Colon (tissue), 2 donors: ENCODE measurements around the gene CNTN4.

Experiments used
- FAIRE-seq: peaks from 2 replicates; lab custom pipeline; 2012; peaks lifted over from hg19 to GRCh38; lab: Jason Lieb, UNC
- donor health status: control.
- donor health status: control.

The CNTN4 gene

DNA sequence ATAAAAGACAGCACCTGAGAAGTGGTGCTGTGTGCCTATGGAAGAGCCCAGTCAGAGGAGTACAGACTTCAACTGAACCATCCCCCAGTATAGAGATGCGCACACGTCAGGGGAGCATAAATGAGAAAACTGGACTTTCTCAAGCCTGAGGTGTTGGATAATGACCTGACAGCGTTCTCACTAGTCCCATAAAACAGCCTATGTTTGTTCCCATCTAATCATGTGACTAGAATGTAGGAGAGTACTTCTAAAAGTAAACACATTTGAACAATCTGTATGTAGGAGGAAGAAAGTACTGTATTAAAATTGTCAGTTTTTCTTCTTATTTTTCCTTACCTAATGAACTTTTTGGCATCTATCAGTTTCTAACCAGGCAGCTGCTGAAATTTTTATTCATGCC lies 498.9 kb downstream of the CNTN4 start:
- no peak for FAIRE-seq

DNA sequence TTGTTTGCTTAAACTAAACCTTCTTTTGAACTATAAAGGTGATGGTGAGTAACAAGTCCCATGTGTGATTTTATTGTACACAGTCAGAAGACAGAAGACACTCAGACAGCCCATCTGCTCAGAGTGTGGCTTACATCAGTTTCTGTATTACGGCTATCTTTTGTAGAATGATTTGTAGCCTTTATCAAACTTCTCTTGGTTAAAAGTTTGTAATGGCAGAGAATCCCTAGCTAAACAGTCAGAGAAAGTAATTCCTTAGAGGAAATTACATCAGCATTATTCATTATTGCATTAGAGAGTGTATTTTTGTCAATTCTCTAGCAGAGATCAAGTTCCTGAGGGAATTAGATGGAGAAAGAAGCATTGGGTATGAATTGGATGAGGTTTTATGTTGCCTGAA lies 500.8 kb downstream of the CNTN4 start:
- FAIRE-seq: no peak

DNA sequence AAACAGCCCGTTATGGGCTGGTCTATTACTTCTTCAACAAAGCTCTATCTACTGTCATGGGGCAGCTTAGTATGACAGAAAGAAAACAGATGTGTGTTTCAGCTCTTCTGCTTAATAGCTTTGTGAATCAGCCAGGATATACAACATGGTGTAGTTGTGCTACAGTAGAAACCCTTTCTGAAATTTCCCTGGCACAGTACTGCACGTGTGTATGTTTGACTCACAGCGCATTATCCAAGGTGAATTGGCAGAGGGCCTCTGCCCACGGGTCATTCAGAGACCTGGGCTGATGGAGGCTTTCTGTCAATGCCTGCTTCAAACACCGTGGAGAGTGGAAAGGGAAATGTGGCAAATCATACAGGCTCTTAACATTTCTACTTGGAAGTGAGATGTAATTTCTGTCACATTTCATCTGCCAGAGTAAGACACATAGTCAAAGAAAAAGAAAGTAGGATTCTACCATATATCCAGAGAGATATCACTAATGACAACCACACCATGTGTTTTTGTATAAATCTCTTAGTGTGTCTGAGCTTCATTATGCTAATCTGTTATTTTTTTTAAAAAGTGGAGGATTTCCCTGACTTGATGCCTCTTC lies 505.1 kb downstream of the CNTN4 start:
- FAIRE-seq: no peak

DNA sequence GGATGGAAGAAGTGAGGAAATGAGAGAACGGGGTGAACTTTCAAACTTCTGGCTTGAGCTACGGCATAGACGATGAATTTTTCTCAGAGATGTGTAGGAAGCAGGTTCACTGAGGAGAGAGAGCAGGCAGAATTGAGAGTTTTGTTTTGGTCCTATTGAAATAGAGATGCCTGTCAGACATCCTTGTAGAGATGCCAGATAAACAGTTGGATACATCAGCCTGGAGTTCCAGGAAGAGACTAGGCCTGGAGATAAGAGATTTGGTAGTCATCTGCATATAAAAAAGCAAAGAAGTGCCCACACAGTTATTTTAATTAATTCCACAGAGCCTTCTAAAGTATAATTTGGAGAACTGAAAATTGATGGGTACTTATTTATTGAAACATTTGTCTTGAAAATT lies 515.9 kb downstream of the CNTN4 start:
- no peak for FAIRE-seq

DNA sequence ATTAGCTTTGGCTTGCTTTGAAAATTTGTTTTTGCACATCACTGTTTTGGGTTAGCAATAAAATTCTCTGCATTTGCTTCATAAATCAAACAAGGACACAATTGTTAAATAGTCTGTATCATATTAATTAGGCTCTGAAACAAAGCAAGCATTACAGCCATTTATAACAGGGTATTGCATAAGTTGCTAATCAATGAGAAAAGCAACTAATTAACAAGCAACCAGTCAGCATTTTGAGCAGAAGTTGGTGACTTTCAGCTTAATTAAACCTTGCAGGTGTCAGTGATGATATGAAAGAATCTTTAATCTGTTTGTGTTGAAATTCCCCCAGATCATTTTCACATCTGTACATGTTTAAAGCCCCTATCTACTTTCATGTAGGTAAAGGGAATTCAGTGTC lies 516.4 kb downstream of the CNTN4 start:
- no peak for FAIRE-seq

DNA sequence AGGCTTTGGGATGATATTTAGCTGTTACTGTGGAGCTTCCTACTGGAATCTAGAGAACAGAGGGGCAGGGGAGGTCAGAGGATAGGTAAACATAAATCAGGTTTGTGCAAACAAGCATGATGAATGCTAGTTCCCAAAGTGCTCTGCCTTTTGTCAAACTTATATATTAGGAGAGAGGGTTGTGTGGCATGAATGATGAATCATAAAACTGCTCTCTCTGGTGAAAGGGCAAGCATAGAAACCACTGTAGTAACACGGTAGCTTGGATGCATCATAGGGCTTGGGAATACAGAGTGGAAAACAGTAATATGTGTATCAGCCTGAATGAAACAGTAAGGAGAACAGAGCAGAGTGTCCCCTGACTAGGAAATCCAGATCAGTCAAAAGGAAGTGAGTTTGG lies 524.8 kb downstream of the CNTN4 start:
- no peak for FAIRE-seq

DNA sequence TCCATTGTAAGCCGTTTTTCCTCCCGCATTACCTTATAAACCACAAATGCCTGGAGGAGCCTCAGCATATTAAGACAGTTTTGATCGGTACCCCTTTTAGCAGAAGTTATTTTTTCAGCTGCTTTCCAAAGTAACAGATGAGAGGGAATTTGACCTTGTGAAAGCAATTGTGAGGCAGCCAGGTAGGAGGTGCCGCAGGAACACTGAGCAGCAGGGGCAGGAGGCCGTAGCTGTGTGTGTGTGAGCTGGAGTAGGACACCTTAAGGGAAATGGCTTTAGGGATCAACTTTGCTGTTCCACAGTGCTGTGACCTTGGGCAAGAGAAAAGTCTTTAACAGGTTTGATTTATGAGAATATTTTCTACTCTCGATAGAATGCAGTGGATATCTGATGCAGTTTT lies 529.5 kb downstream of the CNTN4 start:
- no peak for FAIRE-seq

DNA sequence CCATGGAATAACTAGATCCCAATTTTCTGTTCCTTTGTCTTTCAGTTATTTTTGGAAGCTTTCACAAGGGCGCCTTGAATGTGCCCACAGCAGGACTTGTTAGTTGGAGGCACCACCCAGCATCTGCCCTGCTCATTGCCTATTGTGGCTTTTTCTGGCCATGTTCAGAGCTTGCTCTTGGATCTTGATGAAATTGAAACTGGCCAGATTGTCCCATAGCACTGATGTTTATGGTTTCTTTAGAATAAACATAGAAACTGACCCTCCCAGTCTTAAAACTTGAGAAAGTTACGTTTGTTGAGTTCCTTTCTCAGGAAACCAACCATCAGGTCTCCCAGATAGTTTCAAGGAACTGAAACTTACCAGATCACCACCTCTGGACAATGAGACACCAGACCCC lies 536.8 kb downstream of the CNTN4 start:
- no peak for FAIRE-seq

DNA sequence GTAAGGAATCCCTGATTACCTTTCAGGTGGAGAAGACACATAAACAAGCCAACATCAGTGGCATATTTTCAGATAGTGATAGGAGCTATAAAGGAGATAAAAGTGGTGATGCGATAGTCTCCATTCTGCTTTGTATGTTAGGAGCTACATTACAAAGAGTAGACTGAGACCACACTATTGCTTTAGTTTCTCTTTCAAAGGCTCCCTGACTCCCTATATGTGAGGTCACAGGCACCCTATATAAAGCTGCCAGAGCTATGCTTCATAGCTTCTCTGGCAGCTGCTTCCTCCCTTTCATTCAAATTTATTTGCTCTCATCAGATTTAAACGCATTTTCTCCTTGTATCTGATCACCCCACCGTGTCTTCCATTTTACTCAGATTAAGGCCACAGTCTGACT lies 544.9 kb downstream of the CNTN4 start:
- FAIRE-seq: no peak

DNA sequence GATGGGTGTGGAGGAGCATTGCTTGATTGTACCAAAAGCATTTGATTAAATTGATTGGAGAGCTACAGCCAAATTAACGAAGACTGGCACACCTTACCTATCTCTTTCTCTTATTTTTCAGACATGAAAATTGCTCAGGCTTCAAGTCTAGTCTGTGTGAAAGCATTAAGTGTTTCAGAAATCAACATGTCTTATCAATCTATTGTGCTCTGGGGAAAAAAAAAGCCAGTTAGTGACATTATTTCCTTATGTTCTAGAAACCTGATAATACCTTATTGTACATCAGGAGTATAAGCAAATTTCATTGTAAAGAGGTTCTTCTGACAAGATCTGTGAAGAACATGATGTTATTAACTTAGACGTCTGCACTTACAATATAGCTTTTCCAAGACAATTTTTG lies 546.3 kb downstream of the CNTN4 start:
- FAIRE-seq: no peak

DNA sequence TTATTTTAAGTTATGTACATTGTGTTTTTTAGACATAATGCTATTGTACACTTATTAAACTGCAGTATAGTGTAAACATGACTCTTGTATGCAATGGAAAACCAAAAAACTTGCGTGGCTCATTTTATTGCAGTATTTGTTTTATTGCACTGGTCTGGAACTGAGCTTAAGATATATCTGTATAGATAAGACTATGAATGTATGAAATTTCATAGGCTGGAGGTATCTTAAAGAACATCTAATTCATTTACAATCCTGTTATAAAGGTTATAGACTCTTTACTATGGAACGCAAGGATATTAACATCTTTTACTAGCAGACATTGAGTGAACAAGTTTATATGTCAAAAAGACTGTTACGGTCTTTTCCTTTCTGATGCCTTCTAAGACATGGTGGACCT lies 552.1 kb downstream of the CNTN4 start:
- FAIRE-seq: no peak

DNA sequence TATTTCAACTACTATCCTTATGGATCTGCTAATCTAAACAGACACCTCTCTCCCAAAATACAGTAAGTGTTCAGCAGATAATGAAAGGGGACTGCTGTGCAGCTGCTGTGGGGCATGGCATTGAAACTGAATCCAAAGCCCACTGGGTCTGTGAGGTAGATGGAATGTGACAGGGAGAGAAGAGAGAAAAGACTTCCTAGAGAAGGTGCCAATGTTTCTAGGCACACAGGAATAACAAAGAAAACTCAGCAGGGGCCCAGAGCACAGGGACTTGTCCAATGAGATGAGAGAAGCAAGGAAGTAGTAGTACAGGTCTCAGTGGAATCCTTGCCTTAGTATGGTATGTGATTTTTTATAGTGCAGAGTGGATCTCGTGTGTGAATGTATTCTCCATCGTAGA lies 553.7 kb downstream of the CNTN4 start:
- no peak for FAIRE-seq

DNA sequence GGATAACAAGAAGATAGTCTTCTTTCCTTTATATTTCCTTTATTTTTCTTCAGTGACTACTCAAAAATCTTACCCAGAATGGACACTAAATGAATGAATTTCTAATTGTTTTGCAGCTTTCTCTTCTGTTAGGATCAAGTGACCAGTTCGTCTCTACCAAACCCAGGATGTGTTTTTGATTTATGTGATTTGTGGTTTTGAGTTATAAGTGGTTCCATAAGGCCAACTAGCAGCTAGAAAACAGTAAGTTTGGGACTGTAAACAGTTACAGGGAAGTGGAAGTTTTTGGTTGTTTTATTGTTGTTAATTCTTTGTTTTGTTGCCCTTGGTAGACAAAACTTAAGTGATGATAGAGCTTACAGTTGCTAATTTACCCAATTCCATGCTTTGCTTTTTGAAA lies 555.0 kb downstream of the CNTN4 start:
- no peak for FAIRE-seq

DNA sequence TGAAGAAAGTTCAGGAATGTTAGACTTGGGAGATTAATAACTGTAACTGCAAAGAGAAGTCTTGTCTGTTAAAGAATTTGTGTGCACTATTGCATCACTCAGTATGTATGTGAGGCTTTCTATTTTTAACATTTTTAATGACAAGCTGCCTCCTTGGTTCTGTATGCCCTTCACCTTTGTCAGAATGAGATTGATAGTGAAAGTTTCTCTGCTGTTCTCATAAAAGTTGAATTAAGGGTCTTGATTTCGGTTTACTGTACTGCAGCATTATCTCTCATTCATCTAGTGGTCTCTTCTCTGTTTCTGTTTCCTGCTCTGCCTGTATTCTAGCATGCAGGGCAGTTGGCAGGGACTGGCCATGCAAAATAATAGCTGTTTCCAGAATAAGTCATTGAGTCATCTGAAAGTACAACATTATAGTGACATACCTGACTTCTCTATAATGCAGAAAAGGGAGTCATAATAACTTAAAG lies 556.6 kb downstream of the CNTN4 start:
- FAIRE-seq: no peak

DNA sequence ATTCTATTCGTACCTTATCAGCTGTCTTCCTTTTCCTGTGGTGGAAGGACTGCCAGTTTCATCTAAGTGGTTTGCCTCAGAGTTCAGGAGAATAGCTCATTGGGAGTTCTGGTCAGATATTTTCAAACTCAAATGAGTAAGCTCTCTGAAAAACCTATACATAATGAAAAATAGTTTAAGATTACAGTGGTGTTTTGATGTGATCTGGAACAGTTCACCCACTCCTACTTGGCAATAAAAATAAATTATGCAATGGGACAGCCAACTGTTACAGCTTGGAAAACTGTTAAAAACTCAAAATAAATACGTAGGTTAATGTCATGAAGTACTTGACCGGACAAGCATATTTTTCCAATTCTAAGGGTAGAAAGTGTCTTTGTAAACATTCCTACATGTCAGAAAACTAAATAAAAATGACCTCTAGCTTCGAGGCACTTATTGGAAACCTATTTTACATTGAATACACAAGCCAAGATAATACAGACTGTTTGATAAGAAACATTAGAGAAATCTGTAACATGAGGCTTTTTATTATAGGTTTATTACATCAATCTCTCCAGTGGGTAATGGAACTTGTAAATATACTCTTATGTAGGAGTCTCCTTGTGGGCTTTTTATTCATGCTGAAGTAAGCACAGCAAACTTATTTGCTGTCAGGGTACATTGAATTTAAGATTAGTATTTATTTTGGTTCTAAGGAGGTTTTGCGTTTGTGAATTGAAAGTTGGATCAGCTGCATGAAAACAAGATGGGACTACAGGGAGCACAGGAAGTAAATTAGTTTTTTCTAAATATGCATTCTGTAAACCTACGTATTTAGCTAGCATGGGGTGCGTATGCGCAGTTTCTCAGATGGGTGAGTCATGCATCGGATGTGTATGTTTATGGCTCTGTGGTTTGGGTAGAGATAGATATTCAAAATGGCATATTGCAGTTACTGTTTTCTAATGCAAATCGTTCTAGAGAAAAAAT lies 558.4 kb downstream of the CNTN4 start:
- FAIRE-seq: no peak

DNA sequence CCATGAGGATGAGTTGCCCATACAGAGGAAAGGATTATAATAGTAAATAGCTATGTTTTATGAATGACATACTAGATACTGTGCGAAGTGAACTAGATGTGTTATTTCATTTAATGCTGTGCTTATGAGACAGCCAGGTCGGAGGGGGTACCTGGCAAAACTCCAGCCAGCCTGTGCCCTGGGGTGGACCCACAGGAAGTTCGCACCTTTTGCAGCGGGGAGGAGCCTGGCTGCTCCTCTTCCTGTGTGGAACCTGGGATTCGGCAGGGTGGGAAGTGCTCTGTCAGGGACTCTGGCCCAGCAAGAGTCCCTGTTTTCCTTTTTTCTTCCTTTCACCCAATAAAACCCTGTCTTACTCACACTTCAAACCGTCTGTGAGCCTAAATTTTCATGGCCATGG lies 559.3 kb downstream of the CNTN4 start:
- no peak for FAIRE-seq

DNA sequence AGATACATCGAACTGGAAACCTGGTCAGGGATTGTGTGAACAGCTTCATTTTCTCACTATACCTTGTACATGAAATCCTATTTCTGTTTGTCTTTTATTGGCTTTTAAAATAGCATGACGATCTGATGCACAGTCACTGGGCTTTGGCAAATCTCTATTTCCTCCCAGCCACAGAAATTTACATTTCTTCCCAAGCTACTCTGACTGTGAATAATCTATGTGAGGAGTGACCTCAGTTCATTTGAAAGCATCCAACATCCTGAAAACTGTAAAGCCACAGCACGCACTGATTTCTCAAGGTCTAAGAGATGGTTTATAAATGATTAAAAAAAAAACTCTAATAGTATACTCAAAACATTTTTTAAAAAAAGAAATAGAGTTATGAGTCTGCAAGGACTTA lies 561.2 kb downstream of the CNTN4 start:
- no peak for FAIRE-seq

DNA sequence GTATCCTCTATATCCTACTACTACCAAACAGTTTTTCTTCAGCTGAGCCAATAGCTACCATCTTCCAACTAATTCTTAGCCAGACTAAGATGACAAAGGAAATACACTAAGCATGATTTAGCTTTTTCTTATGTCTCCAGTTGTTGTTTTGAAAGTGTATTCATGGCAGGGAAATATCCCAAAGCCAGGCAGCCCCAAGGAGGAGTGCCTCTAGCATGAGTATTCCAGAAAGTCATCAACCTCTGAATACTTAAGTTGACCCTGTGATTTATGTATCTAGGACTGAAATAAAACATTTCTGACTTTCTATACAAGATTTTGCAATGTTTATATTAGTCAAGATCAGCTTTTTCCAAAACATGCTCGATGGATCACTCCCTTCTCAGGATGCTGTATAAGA lies 562.4 kb downstream of the CNTN4 start:
- no peak for FAIRE-seq

DNA sequence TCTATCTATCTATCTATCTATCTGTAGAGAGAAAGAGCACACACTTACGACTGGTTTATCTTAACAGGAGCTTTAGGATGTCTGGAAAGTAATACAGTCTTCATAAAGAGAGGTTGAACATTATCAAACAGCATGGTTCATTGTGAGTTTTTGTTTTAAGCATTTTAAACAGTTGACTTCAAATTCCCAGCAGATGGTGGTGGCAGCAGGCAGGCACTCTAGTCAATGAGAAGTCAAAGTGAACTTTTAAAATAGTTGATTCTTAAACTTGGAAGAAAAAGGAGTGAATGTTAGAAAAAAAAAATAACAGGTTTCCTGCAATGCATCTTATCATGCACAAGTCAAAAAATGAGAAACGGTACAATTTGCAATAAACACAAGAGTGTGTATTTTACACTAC lies 578.8 kb downstream of the CNTN4 start:
- FAIRE-seq: no peak

DNA sequence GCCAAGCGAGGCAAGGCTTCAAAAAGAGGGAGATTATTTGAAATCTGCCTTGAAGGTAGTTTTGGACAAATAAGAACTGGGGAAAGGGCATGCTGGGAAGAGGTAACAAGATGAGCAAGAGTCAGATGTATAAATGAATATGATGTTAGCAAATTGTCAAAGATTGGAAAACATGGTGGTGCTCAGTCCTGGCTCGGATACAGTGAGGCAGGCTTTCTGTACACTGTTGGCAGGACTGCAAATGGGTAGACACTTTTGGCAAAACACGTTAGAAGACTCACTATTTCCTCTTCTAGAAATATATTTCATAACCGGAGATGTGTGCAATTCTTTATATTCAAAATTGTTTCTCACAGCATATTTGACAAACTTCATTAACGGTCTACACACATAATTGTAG lies 581.6 kb downstream of the CNTN4 start:
- no peak for FAIRE-seq

DNA sequence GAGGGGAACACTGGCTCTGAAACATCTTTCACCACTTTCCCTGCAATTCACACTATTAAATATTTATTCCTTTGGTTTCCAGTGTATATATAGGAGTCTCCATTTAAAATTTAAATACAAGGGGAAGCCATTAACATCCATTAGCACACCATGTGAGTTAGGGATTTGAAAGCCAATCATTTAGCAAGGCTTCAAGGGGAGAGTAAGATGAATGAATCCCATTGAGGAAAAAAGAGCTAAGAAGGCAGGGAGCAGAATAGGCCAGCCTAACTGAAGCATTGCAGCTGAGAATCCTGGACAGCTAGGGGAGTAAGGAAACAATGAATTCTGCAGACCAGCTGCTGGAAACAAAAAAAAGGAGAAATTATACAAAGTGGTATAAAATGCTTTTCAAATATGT lies 585.4 kb downstream of the CNTN4 start:
- no peak for FAIRE-seq

DNA sequence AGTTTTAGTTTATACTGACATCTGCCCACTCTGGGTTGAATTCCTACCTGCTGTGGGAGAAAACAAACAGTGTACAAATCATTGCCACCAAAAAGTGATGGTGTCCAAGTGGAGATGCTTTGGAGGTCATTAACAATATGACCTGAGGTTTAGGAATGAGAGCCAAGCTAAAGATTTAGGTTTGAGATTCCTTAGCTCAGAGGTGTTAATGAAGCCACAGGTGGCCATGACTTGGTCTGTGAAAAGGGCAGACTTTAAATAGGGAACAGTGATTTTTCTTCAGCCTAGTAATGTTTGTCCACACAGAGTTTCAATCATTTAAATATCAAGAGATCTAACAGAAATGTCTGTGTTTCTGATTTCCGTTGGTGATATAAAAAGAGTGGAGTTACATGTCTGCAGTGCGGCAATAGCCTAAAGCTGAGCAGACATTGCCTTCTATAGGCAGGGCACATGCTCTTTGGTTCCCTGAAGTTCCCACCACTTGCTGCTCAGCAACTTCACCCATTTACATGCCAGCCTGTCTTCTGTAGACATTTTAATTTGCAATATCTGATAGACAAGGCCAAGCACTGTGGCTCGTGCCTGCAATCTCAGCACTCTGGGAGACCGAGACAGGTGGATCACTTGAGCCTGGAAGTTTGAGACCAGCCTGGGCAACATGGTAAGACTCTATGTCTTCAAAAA lies 588.3 kb downstream of the CNTN4 start:
- no peak for FAIRE-seq

DNA sequence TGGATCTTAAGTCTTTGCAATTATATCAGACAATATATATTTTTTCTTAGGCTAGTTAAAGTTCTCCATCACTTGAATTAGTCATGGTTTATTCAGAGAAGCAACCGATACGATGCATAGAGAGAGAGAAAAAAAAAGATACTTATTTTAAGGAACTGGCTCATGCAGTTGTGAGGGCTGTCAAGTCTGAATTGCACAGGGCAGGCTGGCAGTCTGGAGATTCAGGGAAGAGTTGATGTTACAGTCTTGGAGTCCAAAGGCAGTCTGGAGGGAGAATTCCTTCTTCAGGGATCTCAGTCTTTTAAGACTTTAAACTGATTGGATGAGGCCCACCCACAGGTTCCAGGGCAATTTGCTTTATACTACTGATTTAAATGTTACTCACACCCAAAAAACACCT lies 598.9 kb downstream of the CNTN4 start:
- no peak for FAIRE-seq
